HCT116 (cell line): Measurements from ENCODE around the gene EFS. TPM values are rescaled to one million over a fixed set of nuclear protein-coding genes. Genes with fewer than 3 reads are reported as not detected.
"Not testable (repeated sequence)": the region's sequence is repeated elsewhere in the genome, so short reads cannot be mapped to it uniquely, and the experiment has no call there.

ENCODE experiments used
- ATAC-seq: fragments of 200-7000 bp; cut with Tn5 transposase; 2 replicates; pipeline ENCODE4 v1.9.1; 2020; ENCODE audit warnings: mild to moderate bottlenecking, moderate library complexity
- BruUV-seq: library from RNA; stranded (reverse); fragments of 400-500 nt; replicated peaks from 2 replicates; lab custom pipeline; 2021; lab: Mats Ljungman, UMichigan
- CTCF ChIA-PET: fragments of 300-600 bp; sonication (Branson Sonifier 250); formaldehyde crosslinking; loops from one replicate; lab custom pipeline; 2021; ENCODE audit warnings: antibody characterized with exemption; lab: Charles Lee
- POLR2A ChIA-PET: fragments of 300-600, 350-600 bp; sonication (Branson Sonifier 250); formaldehyde crosslinking; loops from one replicate; lab custom pipeline; 2021; ENCODE audit warnings: antibody characterized with exemption; lab: Charles Lee
- RAD21 ChIA-PET, 2 experiments: fragments of 300-600 bp; sonication (Branson Sonifier 250); formaldehyde crosslinking; loops; one replicate each; lab custom pipeline; 2023; ENCODE audit warnings: low total read pairs in 2 of 2; ENCODE audit not compliant: uncharacterized antibody in 2 of 2, unreplicated experiment in 2 of 2, low non-redundant PET in 1 of 2; lab: Charles Lee
- DNase-seq: peaks from one replicate; pipeline ENCODE4 v3.0.0-alpha.2; 2010; ENCODE audit warnings: low read depth, low spot score
- H2AFZ ChIP-seq: fragments of 200-600 bp; shearing (Covaris generic), sonication (generic); 2 replicates; pipeline ENCODE4 v1.6.1; 2017; ENCODE audit warnings: low read depth, mixed run types, mixed read lengths, antibody characterized with exemption, low read length; ENCODE audit not compliant: poor library complexity, severe bottlenecking
- H3K27ac ChIP-seq: 2 replicates; pipeline ENCODE4 v1.5.1; 2012; ENCODE audit warnings: low read depth, low read length
- H3K27me3 ChIP-seq: fragments of 200-600 bp; sonication (generic); 2 replicates; pipeline ENCODE4 v1.6.1; 2016; ENCODE audit warnings: mixed run types, low read length, mixed read lengths; ENCODE audit not compliant: insufficient read depth
- H3K36me3 ChIP-seq, 2 experiments: fragments of 200-500 bp in 1 of 2; fragments of 200-600 bp in 1 of 2; sonication (Bioruptor generic) in 1 of 2; sonication (generic) in 1 of 2; 2 replicates each; pipeline versions ENCODE4 v1.5.1 to v1.6.1; 2014 to 2016; ENCODE audit warnings: low read length in 2 of 2, inconsistent platforms in 1 of 2, mixed read lengths in 1 of 2, mixed run types in 1 of 2; ENCODE audit not compliant: insufficient read depth in 2 of 2, control insufficient read depth in 1 of 2
- H3K4me1 ChIP-seq, 2 experiments: fragments of 200-600 bp in 1 of 2; sonication (generic) in 1 of 2; 2 replicates each; pipeline versions ENCODE4 v1.5.1 to v1.6.1; 2012 to 2017; ENCODE audit warnings: low read length in 2 of 2, inconsistent platforms in 1 of 2, mild to moderate bottlenecking in 1 of 2, mixed read lengths in 1 of 2, mixed run types in 1 of 2, moderate library complexity in 1 of 2; ENCODE audit not compliant: insufficient read depth in 2 of 2, control insufficient read depth in 1 of 2
- H3K4me2 ChIP-seq: fragments of 200-600 bp; sonication (generic); 2 replicates; pipeline ENCODE4 v1.6.1; 2017; ENCODE audit warnings: mixed run types, low read length, mixed read lengths
- H3K4me3 ChIP-seq, 2 experiments: fragments of 200-600 bp in 1 of 2; sonication (generic) in 1 of 2; replicated peaks in 1 of 2; 2 replicates each; pipeline ENCODE4 v1.5.1; 2011 to 2016; ENCODE audit warnings: low read length in 2 of 2, control low read depth in 1 of 2, low read depth in 1 of 2, mild to moderate bottlenecking in 1 of 2, mixed read lengths in 1 of 2, mixed run types in 1 of 2
- H3K79me2 ChIP-seq: fragments of 200-600 bp; sonication (generic); 2 replicates; pipeline ENCODE4 v1.6.1; 2017; ENCODE audit warnings: mild to moderate bottlenecking, mixed run types, low read length, moderate library complexity, mixed read lengths; ENCODE audit not compliant: insufficient read depth
- H3K9ac ChIP-seq: fragments of 200-600 bp; sonication (generic); 2 replicates; pipeline ENCODE4 v1.6.1; 2016; ENCODE audit warnings: low read length, mixed read lengths
- H3K9me2 ChIP-seq: fragments of 200-600 bp; sonication (generic), shearing (Covaris generic); 2 replicates; pipeline ENCODE4 v1.6.1; 2017; ENCODE audit warnings: mixed run types, mild to moderate bottlenecking, moderate library complexity; ENCODE audit not compliant: insufficient read depth
- H3K9me3 ChIP-seq, 2 experiments: fragments of 200-500 bp in 1 of 2; fragments of 200-600 bp in 1 of 2; sonication (Bioruptor generic) in 1 of 2; sonication (generic) in 1 of 2; 2 replicates each; pipeline ENCODE4 v1.6.1; 2014 to 2017; ENCODE audit warnings: low read length in 2 of 2, mixed read lengths in 2 of 2, inconsistent platforms in 1 of 2, low read depth in 1 of 2, mild to moderate bottlenecking in 1 of 2, mixed run types in 1 of 2, moderate library complexity in 1 of 2; ENCODE audit not compliant: control insufficient read depth in 1 of 2, insufficient read depth in 1 of 2
- H4K20me1 ChIP-seq: fragments of 200-600 bp; sonication (generic), shearing (Covaris generic); 2 replicates; pipeline ENCODE4 v1.6.1; 2017; ENCODE audit warnings: mixed run types, mild to moderate bottlenecking, moderate library complexity; ENCODE audit not compliant: insufficient read depth
- EZH2 ChIP-seq: fragments of 200-600 bp; sonication (generic); IDR thresholded peaks from 2 replicates; pipeline ENCODE4 v1.6.1; 2017; ENCODE audit warnings: antibody characterized with exemption, mixed run types
- SP1 ChIP-seq: IDR thresholded peaks from 2 replicates; pipeline ENCODE4 v1.6.1; 2012; ENCODE audit warnings: low read depth
- ZFX ChIP-seq: fragments of 450-650 bp; IDR thresholded peaks from 2 replicates; pipeline ENCODE4 v1.6.1; 2017
- intact Hi-C: fragments of 100-400 bp; cut with micrococcal nuclease; formaldehyde crosslinking; loops from 2 replicates; pipeline ENCODE4 v1.10.0; 2022
- total RNA-seq: library from RNA; stranded (reverse); gene quantifications from one replicate; pipeline ENCODE4 v1.2.1, GENCODE V29; 2021; ENCODE audit not compliant: unreplicated experiment
- TF ChIP-seq, protein P1 (sequence below): IDR thresholded peaks from 2 replicates; pipeline ENCODE4 v1.6.1; 2012; ENCODE audit warnings: low read depth
- TF ChIP-seq, protein P2 (sequence below): IDR thresholded peaks from 2 replicates; pipeline ENCODE4 v1.6.1; 2011; ENCODE audit warnings: mild to moderate bottlenecking, low read length, moderate library complexity; ENCODE audit not compliant: insufficient replicate concordance; ENCODE audit errors: extremely low read depth

The EFS gene
- total RNA-seq, 1 experiment from 2014 or later, result 0.10 TPM

DNA sequence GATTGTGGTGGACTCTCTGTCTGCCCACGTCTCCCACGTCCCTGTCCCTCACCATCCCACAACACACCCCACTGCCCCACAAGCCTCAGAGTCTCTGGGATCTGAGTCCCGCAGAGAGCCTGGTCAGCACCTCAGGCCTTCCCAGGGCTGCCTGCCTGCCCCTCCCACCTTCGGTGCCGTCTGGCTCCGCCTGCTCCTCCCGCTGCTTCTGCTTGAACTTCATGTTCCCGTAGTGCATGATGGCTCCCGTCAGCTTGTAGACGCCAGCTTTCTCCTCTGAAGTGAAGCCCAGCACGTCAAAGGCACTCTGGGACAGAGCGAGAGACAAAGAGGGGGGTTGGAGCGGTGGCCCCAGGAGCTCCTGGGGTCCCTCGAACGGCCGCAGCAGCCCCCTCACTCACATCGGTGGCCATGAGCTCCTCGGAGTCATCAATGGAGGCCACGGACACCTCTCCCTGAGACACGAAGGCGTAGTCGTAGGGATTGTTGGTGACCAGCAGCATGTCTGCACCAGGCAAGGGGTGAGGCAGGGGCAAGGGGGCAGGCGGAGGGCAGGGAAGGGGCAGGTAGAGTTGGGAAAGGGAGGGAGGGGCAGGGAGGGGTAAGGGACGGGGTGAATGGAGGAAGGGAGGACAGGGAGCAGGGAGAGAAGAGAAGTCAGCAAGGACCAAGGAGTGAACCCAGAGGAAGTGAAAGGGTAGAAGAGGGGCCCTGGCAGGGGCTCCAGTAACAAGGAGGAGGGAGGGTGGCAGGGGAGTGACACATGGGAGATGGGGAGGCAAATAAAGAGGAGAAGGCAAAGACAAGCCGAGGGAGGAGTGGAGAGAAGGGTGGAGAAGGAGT lies 37.5 kb upstream of the EFS start:
- Histone ChIP-seq H3K36me3 (no peaks in the 10 kb centered on the region), H4K20me1 (no peaks in the 10 kb centered on the region), H3K9me2 (no peaks in the 10 kb centered on the region), H3K4me3 (no peak overlapping the region), H3K79me2 (no peaks in the 10 kb centered on the region), H2AFZ (no peak overlapping the region), H3K27ac (no peak overlapping the region), H3K27me3 (peaks cover 24% of the 10 kb centered on the region; the same call in 1 of the 2 replicates), H3K9me3 (no peaks in the 10 kb centered on the region), H3K4me1 (no peaks in the 10 kb centered on the region), H3K4me2 (no peak overlapping the region), H3K9ac (no peak overlapping the region)
- ATAC-seq, result no peak
- POLR2A ChIA-PET, result no interaction called here
- RAD21 ChIA-PET, result no interaction called here
- DNase-seq, result no peak
- CTCF ChIA-PET, result no interaction called here
- no peak for TF ChIP-seq ZFX
- TF ChIP-seq, protein P1, sequence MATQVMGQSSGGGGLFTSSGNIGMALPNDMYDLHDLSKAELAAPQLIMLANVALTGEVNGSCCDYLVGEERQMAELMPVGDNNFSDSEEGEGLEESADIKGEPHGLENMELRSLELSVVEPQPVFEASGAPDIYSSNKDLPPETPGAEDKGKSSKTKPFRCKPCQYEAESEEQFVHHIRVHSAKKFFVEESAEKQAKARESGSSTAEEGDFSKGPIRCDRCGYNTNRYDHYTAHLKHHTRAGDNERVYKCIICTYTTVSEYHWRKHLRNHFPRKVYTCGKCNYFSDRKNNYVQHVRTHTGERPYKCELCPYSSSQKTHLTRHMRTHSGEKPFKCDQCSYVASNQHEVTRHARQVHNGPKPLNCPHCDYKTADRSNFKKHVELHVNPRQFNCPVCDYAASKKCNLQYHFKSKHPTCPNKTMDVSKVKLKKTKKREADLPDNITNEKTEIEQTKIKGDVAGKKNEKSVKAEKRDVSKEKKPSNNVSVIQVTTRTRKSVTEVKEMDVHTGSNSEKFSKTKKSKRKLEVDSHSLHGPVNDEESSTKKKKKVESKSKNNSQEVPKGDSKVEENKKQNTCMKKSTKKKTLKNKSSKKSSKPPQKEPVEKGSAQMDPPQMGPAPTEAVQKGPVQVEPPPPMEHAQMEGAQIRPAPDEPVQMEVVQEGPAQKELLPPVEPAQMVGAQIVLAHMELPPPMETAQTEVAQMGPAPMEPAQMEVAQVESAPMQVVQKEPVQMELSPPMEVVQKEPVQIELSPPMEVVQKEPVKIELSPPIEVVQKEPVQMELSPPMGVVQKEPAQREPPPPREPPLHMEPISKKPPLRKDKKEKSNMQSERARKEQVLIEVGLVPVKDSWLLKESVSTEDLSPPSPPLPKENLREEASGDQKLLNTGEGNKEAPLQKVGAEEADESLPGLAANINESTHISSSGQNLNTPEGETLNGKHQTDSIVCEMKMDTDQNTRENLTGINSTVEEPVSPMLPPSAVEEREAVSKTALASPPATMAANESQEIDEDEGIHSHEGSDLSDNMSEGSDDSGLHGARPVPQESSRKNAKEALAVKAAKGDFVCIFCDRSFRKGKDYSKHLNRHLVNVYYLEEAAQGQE, result no peak
- TF ChIP-seq SP1, result no peak
- no peak for TF ChIP-seq EZH2
- BruUV-seq, result no TSS peak
- intact Hi-C loops, result no loop called here

DNA sequence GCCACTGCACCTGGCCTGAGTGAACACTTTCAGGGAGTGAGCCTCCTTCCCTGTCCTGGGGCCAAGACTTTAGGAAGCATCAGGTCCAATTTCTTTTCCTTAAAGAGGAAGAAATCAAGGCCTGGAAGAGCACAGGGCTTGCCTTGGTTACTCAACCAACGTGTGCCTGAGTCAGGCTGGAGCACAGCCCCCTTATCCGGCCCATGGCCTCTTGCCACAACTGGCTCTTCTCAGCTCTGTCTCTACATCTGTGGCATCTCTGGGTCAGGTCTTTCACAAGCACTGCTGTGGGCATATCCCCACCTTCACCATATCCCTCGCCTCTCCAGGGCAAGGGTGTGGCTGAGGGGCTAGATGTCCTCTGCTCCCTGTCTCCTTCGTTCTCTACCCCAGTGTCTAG lies 36.3 kb upstream of the EFS start:
- ChIA-PET CTCF (no interaction called here), POLR2A (no interaction called here), RAD21 (no interaction called here)
- Histone ChIP-seq H3K4me2 (no peak overlapping the region), H3K36me3 (no peaks in the 10 kb centered on the region), H3K27me3 (peaks cover 16% of the 10 kb centered on the region; the same call in 1 of the 2 replicates), H2AFZ (no peak overlapping the region), H3K9me2 (no peaks in the 10 kb centered on the region), H3K9ac (no peak overlapping the region), H3K4me3 (no peak overlapping the region), H3K4me1 (no peaks in the 10 kb centered on the region), H4K20me1 (no peaks in the 10 kb centered on the region), H3K27ac (no peak overlapping the region), H3K9me3 (no peaks in the 10 kb centered on the region), H3K79me2 (no peaks in the 10 kb centered on the region)
- DNase-seq (no peak), ATAC-seq (no peak)
- no TSS peak for BruUV-seq
- intact Hi-C loops, result no loop called here
- no peak for TF ChIP-seq EZH2
- TF ChIP-seq, protein P2, sequence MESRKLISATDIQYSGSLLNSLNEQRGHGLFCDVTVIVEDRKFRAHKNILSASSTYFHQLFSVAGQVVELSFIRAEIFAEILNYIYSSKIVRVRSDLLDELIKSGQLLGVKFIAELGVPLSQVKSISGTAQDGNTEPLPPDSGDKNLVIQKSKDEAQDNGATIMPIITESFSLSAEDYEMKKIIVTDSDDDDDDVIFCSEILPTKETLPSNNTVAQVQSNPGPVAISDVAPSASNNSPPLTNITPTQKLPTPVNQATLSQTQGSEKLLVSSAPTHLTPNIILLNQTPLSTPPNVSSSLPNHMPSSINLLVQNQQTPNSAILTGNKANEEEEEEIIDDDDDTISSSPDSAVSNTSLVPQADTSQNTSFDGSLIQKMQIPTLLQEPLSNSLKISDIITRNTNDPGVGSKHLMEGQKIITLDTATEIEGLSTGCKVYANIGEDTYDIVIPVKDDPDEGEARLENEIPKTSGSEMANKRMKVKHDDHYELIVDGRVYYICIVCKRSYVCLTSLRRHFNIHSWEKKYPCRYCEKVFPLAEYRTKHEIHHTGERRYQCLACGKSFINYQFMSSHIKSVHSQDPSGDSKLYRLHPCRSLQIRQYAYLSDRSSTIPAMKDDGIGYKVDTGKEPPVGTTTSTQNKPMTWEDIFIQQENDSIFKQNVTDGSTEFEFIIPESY, result no peak

DNA sequence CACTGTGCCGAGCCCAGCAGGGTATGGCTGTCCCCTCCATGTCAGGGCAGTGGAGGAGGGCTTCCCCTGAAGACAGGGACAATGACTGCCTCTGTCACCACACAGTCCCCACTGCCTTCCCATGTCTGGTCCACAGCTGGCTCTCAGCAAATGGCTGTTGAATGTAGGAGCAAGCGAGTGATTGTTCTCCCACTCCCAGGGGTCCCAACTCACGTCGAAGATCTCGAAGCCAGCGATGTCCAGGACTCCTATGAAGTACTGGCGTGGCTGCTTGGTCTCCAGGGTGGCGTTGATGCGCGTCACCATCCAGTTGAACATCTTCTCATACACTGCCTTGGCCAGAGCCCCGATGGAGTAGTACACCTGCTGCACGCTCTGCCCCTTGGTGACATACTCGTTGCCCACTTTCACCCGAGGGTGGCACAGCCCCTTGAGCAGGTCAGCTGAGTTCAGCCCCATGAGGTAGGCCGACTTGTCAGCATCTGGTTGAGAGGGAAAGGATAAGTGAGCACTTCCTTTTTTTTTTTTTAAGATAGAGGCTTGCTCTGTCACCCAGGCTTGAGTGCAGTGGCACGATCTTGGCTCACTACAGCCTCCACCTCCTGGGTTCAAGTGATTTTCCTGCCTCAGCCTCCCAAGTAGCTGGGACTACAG lies 35.7 kb upstream of the EFS start:
- ATAC-seq, H3K4me2 ChIP-seq, H4K20me1 ChIP-seq, BruUV-seq, H3K27ac ChIP-seq, CTCF ChIA-PET, H3K9me2 ChIP-seq, DNase-seq, H3K4me1 ChIP-seq, RAD21 ChIA-PET, H3K9me3 ChIP-seq, intact Hi-C loops, H2AFZ ChIP-seq, H3K4me3 ChIP-seq, H3K79me2 ChIP-seq, H3K36me3 ChIP-seq, POLR2A ChIA-PET, H3K9ac ChIP-seq: not testable (repeated sequence)
- H3K27me3 ChIP-seq, result 0 out of 2 replicates have a peak, but pooled peaks cover 11% of the 10 kb centered on the region
